CD4-positive, alpha-beta T cell (primary cell): ENCODE measurements around the gene ZNF135. TPM values are rescaled to one million over a fixed set of nuclear protein-coding genes. Genes with fewer than 3 reads are reported as not detected.
A peak's percentile ranks its signal among the peaks of the same experiment; 100 is the strongest.

Source experiments
- ATAC-seq: fragments of 200-7000 bp; cut with Tn5 transposase; one replicate; pipeline ENCODE4 v1.10.0; 2022; ENCODE audit warnings: mild to moderate bottlenecking; ENCODE audit not compliant: poor library complexity
- CTCF ChIA-PET: fragments of 350-600 bp; sonication (Branson Sonifier 250); formaldehyde crosslinking; loops from one replicate; lab custom pipeline; 2021; ENCODE audit warnings: antibody characterized with exemption, inconsistent platforms; lab: Charles Lee
- POLR2A ChIA-PET: fragments of 350-600 bp; sonication (Branson Sonifier 250); formaldehyde crosslinking; loops from one replicate; lab custom pipeline; 2021; ENCODE audit warnings: antibody characterized with exemption, inconsistent platforms; lab: Charles Lee
- DNase-seq, 14 experiments: peaks; one replicate each; pipeline ENCODE4 v3.0.0-alpha.2; 2013 to 2020; ENCODE audit warnings: mixed read lengths in 2 of 14
- H3K27ac ChIP-seq, 2 donors: one replicate each; pipeline versions ENCODE4 v1.5.1 to v1.7.0; 2013; ENCODE audit warnings: low read length in 2 of 2, low read depth in 1 of 2, mild to moderate bottlenecking in 1 of 2
- H3K27me3 ChIP-seq, 2 experiments: 1 replicate in 1 of 2; 2 replicates in 1 of 2; pipeline versions ENCODE4 v1.6.1 to v1.7.0; 2013; ENCODE audit warnings: low read length in 2 of 2, control low read depth in 1 of 2, mild to moderate bottlenecking in 1 of 2, moderate library complexity in 1 of 2; ENCODE audit not compliant: insufficient read depth in 2 of 2, control insufficient read depth in 1 of 2
- H3K36me3 ChIP-seq: one replicate; pipeline ENCODE4 v1.6.1; 2013; ENCODE audit warnings: low read length, control low read depth; ENCODE audit not compliant: insufficient read depth
- H3K4me1 ChIP-seq: one replicate; pipeline ENCODE4 v1.6.1; 2013; ENCODE audit warnings: low read length, control low read depth; ENCODE audit not compliant: insufficient read depth
- H3K4me3 ChIP-seq: one replicate; pipeline ENCODE4 v1.5.1; 2013; ENCODE audit warnings: mild to moderate bottlenecking, low read length, moderate library complexity
- H3K9me3 ChIP-seq, 2 experiments: 1 replicate in 1 of 2; 2 replicates in 1 of 2; pipeline versions ENCODE4 v1.6.1 to v1.7.0; 2013; ENCODE audit warnings: low read length in 2 of 2, mild to moderate bottlenecking in 2 of 2, control low read depth in 1 of 2, moderate library complexity in 1 of 2; ENCODE audit not compliant: control insufficient read depth in 1 of 2, insufficient read depth in 1 of 2
- H3K27ac Mint-ChIP-seq: one replicate; pipeline ENCODE4 v1.8.0; 2020; ENCODE audit warnings: mixed read lengths
- H3K27me3 Mint-ChIP-seq: one replicate; pipeline ENCODE4 v1.8.0; 2021; ENCODE audit warnings: mixed read lengths
- H3K36me3 Mint-ChIP-seq: one replicate; pipeline ENCODE4 v1.8.0; 2021; ENCODE audit warnings: low read depth, mixed read lengths
- H3K4me1 Mint-ChIP-seq: one replicate; pipeline ENCODE4 v1.8.0; 2021; ENCODE audit warnings: low read depth, mixed read lengths
- H3K4me3 Mint-ChIP-seq: one replicate; pipeline ENCODE4 v1.8.0; 2020; ENCODE audit warnings: mild to moderate bottlenecking, mixed read lengths
- H3K9me3 Mint-ChIP-seq: one replicate; pipeline ENCODE4 v1.8.0; 2020; ENCODE audit warnings: mixed read lengths
- intact Hi-C, 2 experiments: fragments of 100-400 bp; cut with DNase I in 1 of 2; cut with micrococcal nuclease in 1 of 2; formaldehyde crosslinking; loops; one replicate each; pipeline versions ENCODE4 v1.15.1 to v1.9.0; 2023 to 2025; cut with DNase I, micrococcal nuclease
- total RNA-seq, 174 experiments: library from RNA in 2 of 174; stranded (reverse) in 2 of 174; gene quantifications; one replicate each; pipeline ENCODE4 v1.2.3 and lab custom pipeline; 2021 to 2026
- TF ChIP-seq, protein P1 (sequence below): fragments of 200-600 bp; IDR thresholded peaks from one replicate; pipeline ENCODE4 v1.8.0; 2022; ENCODE audit warnings: antibody characterized with exemption, mild to moderate bottlenecking

Gene ZNF135
- total RNA-seq, 2 experiments from 2014 or later = 1.2 to 1.4 TPM

DNA sequence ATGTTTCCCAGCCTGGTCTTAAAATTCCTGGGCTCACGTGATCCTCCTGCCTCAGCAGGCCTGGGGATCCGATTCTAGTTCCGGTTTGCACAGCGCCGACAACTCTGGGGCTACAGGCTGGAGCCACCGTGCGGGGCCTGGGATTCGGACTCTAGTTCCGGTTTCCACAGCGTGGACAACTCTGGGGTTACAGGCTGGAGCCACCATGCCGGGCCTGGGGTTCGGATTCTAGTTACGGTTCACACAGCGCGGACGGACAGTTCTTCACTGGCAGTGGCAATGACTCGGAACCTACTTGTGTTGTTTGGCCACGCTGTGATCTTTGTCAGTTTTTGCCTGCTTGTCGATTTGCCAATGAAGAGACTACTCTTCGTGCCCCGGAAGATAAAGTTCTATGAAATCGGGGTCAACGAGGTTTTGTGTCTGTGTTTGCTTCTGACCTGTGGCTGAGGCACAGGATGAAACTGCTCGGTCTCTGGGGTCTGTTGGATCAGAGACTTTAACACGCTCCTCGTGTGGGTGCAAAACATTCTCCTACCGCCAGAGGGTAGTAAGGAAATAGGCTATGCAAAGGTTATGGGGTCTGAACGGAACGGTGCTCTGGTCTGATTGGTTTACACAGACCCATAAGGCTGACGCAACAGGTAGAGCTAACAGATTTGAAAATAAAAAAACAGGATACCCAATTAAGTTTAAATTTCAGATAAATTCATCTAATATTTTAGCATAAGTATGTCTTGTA, 37.4 kb upstream of the ZNF135 start:
- ATAC-seq = peak; percentile 95
- CTCF ChIA-PET = no interaction called here
- Histone ChIP-seq H3K36me3 (no peaks in the 10 kb centered on the region), H3K27me3 (peaks cover 0 to 2% of the 10 kb centered on the region in 2 experiments), H3K9me3 (peaks cover 10 to 80% of the 10 kb centered on the region in 2 experiments), H3K4me3 (no peak overlapping the region), H3K4me1 (no peaks in the 10 kb centered on the region), H3K27ac (no peak overlapping the region)
- H3K9me3 Mint-ChIP-seq = peaks cover 7% of the 10 kb centered on the region
- TF ChIP-seq, protein P1, sequence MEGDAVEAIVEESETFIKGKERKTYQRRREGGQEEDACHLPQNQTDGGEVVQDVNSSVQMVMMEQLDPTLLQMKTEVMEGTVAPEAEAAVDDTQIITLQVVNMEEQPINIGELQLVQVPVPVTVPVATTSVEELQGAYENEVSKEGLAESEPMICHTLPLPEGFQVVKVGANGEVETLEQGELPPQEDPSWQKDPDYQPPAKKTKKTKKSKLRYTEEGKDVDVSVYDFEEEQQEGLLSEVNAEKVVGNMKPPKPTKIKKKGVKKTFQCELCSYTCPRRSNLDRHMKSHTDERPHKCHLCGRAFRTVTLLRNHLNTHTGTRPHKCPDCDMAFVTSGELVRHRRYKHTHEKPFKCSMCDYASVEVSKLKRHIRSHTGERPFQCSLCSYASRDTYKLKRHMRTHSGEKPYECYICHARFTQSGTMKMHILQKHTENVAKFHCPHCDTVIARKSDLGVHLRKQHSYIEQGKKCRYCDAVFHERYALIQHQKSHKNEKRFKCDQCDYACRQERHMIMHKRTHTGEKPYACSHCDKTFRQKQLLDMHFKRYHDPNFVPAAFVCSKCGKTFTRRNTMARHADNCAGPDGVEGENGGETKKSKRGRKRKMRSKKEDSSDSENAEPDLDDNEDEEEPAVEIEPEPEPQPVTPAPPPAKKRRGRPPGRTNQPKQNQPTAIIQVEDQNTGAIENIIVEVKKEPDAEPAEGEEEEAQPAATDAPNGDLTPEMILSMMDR = no peak
- H3K27me3 Mint-ChIP-seq = peaks cover 5% of the 10 kb centered on the region
- intact Hi-C loops = loop anchor here (1.0 to 2.0 kb wide), 2 partner anchors 133 to 134 kb away; no protein-coding TSS in a partner anchor
- H3K36me3 Mint-ChIP-seq = peaks cover 16% of the 10 kb centered on the region
- H3K27ac Mint-ChIP-seq = no peak overlapping the region
- POLR2A ChIA-PET = interaction anchor here (1.0 kb wide), 1 partner anchor 133 kb away, joined by 3 read pairs; no protein-coding TSS in a partner anchor
- peak in 8 of 14 experiments; percentile 7 to 69 (median 38) for DNase-seq
- no peak overlapping the region for H3K4me3 Mint-ChIP-seq
- no peaks in the 10 kb centered on the region for H3K4me1 Mint-ChIP-seq

DNA sequence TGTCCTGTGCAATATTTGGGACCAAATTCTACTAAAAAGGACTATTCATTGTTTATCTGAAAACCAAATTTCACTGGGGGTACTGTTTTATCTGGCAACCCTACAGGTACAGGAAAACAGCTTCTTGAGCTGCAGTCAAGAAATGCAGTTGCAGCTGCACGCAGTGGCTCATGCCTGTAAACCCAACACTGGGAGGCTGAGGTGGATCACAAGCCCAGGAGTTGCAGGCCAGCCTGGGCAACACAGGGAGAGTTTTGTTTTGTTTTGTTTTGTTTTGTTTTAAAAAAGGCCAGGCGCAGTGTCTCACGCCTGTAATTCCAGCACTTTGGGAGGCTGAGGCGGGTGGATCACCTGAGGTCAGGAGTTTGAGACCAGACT, 36.8 kb upstream of the ZNF135 start:
- H3K4me1 Mint-ChIP-seq = no peaks in the 10 kb centered on the region
- H3K36me3 Mint-ChIP-seq = peaks cover 21% of the 10 kb centered on the region
- no peaks in the 10 kb centered on the region for H3K4me1 ChIP-seq
- DNase-seq = no peak
- CTCF ChIA-PET = no interaction called here
- H3K27ac ChIP-seq = no peak overlapping the region
- TF ChIP-seq, protein P1 = no peak
- peaks cover 9% of the 10 kb centered on the region for H3K9me3 Mint-ChIP-seq
- no peaks in the 10 kb centered on the region for H3K36me3 ChIP-seq
- peaks cover 10 to 81% of the 10 kb centered on the region in 2 experiments for H3K9me3 ChIP-seq
- H3K27me3 ChIP-seq = peaks cover 0 to 2% of the 10 kb centered on the region in 2 experiments
- no peak overlapping the region for H3K4me3 Mint-ChIP-seq
- intact Hi-C loops = loop anchor here (1.0 to 2.0 kb wide), 2 partner anchors 133 kb away; no protein-coding TSS in a partner anchor
- no peak overlapping the region for H3K4me3 ChIP-seq
- H3K27ac Mint-ChIP-seq = no peak overlapping the region
- POLR2A ChIA-PET = interaction anchor here (1.0 kb wide), 1 partner anchor 132 kb away, joined by 3 read pairs; no protein-coding TSS in a partner anchor
- ATAC-seq = peak; percentile 21
- peaks cover 5% of the 10 kb centered on the region for H3K27me3 Mint-ChIP-seq

DNA sequence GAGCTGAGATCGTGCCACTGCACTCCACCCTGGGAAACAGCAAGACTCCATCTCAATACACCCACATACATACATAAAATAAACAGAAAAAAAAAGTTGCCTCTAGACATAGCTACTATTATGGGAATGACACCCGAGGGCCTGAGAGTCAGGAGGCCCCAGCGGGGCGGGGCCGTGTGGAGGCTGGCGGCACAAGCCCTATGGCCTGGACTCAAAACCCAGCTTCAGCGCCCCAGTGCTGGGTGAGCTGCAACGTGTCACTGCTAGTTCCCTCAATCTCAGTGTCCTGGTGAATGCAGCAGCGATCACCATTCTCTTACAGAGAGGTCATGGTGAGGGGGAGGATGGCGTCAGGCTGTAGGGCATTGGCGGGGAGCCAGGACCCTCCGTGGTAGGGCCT, 34.4 kb upstream of the ZNF135 start:
- Histone ChIP-seq H3K27me3 (peaks cover 0 to 2% of the 10 kb centered on the region in 2 experiments), H3K4me3 (no peak overlapping the region), H3K4me1 (no peaks in the 10 kb centered on the region), H3K9me3 (peaks cover 10 to 76% of the 10 kb centered on the region in 2 experiments), H3K27ac (no peak overlapping the region), H3K36me3 (no peaks in the 10 kb centered on the region)
- Mint-ChIP-seq H3K4me3 (no peak overlapping the region), H3K27me3 (peaks cover 9% of the 10 kb centered on the region), H3K27ac (no peak overlapping the region), H3K4me1 (no peaks in the 10 kb centered on the region), H3K9me3 (peaks cover 12% of the 10 kb centered on the region), H3K36me3 (peaks cover 29% of the 10 kb centered on the region)
- no peak for ATAC-seq
- DNase-seq = no peak
- TF ChIP-seq, protein P1 = no peak
- intact Hi-C loops = no loop called here
- ChIA-PET CTCF (no interaction called here), POLR2A (no interaction called here)
